ENCODE measurements around the gene ZNF385B.

DNA sequence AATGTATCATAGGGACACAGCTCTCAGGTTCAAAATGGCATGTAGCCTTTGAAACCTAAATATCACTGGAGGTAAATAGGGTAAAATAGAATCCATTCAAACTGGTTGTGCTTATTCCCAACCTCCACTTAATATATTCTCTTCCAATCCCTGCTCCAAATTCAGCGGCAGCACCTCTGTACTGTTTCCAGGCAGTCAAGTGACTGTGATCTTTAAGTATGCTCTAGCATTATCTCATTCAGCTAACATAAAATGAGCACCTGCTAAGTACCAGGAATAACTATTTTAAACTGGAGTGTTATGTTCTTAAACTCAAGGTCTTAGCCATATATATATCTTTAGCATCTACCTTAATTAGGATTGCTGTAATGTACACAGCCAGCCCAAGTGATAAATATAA, 327.5 kb downstream of the ZNF385B start:
- TF ChIP-seq, protein P1, sequence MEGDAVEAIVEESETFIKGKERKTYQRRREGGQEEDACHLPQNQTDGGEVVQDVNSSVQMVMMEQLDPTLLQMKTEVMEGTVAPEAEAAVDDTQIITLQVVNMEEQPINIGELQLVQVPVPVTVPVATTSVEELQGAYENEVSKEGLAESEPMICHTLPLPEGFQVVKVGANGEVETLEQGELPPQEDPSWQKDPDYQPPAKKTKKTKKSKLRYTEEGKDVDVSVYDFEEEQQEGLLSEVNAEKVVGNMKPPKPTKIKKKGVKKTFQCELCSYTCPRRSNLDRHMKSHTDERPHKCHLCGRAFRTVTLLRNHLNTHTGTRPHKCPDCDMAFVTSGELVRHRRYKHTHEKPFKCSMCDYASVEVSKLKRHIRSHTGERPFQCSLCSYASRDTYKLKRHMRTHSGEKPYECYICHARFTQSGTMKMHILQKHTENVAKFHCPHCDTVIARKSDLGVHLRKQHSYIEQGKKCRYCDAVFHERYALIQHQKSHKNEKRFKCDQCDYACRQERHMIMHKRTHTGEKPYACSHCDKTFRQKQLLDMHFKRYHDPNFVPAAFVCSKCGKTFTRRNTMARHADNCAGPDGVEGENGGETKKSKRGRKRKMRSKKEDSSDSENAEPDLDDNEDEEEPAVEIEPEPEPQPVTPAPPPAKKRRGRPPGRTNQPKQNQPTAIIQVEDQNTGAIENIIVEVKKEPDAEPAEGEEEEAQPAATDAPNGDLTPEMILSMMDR (IDR thresholded peaks at IDR 0.05 in 2 of 3, conservative IDR thresholded peaks at IDR 0.05 in 1 of 3; ENCODE audit: borderline replicate concordance in 1 of 3, insufficient read depth in 1 of 3, low read depth in 2 of 3, low read length in 2 of 3) = no peak
- TF ChIP-seq POLR2A (IDR thresholded peaks at IDR 0.05; ENCODE audit: borderline replicate concordance, extremely low read depth, insufficient read depth, insufficient read length) (no peak), EGR1 (IDR thresholded peaks at IDR 0.05; ENCODE audit: low read depth) (no peak), ELF1 (IDR thresholded peaks at IDR 0.05; ENCODE audit: borderline replicate concordance, low read depth) (no peak), POLR2AphosphoS5 (IDR thresholded peaks at IDR 0.05; ENCODE audit: low read depth, low read length) (no peak), EZH2 (IDR thresholded peaks at IDR 0.05) (no peak), EZH2phosphoT487 (IDR thresholded peaks at IDR 0.05; ENCODE audit: borderline replicate concordance) (no peak), YY1 (IDR thresholded peaks at IDR 0.05; ENCODE audit: extremely low read depth, insufficient replicate concordance, low read depth, low read length) (no peak), SIN3A (IDR thresholded peaks at IDR 0.05; ENCODE audit: low read depth) (no peak), CEBPB (IDR thresholded peaks at IDR 0.05; ENCODE audit: low read depth) (no peak), MAX (IDR thresholded peaks at IDR 0.05) (no peak), SRF (IDR thresholded peaks at IDR 0.05; ENCODE audit: low read depth) (no peak), REST (IDR thresholded peaks at IDR 0.05; ENCODE audit: low read depth) (no peak)

All from HCT116 (cell line).